ENCODE measurements around the gene ST6GALNAC5. TPM values are rescaled to one million over a fixed set of nuclear protein-coding genes. Genes with fewer than 3 reads are reported as not detected.

The ST6GALNAC5 gene
- total and polyA plus RNA-seq, 10 of the 15 experiments (the other 5 are each of a cell fraction or from before 2014, with no cell fraction given), result under 0.01 to 1.8 (median 0.07) TPM; not detected in 6

GRCh38 chr1:77089756-77090155 is 222.5 kb downstream of the ST6GALNAC5 start:
- no TSS peak for BruUV-seq (replicated peaks)
- WGBS (ENCODE audit: insufficient coverage, insufficient replicate concordance, low lambda C conversion rate, missing lambda C conversion rate), result 18% methylated on average over 2 of the region's 2 CpGs
- FAIRE-seq (no peak), ATAC-seq (no peak), DNase-seq (ENCODE audit: low read depth, low spot score) (no peak)
- Histone ChIP-seq H3K9ac (ENCODE audit: control insufficient read depth, insufficient read depth, low read length) (no peak overlapping the region), H3K4me3 (no peak overlapping the region), H2AFZ (ENCODE audit: control insufficient read depth, low read depth, low read length) (no peak overlapping the region), H3K4me2 (ENCODE audit: control insufficient read depth, insufficient read depth) (no peak overlapping the region), H4K20me1 (ENCODE audit: control insufficient read depth, insufficient read depth) (no peaks in the 10 kb centered on the region), H3K27ac (ENCODE audit: control insufficient read depth, insufficient read depth) (no peak overlapping the region), H3K9me3 (replicated peaks; ENCODE audit: control insufficient read depth, insufficient read depth, low read length) (no peaks in the 10 kb centered on the region), H3K36me3 (ENCODE audit: control insufficient read depth in 2 of 2, insufficient read depth in 2 of 2, low read length in 1 of 2) (no peaks in the 10 kb centered on the region), H3K27me3 (replicated peaks in 1 of 2; ENCODE audit: control insufficient read depth in 2 of 2, insufficient read depth in 2 of 2, low read length in 1 of 2) (no peaks in the 10 kb centered on the region), H3K79me2 (ENCODE audit: control insufficient read depth, insufficient read depth, low read length) (no peaks in the 10 kb centered on the region), H3K4me1 (ENCODE audit: control insufficient read depth, insufficient read depth, low read length) (no peaks in the 10 kb centered on the region)
- RAD21 ChIA-PET (ENCODE audit: unreplicated experiment), result no interaction called here
- intact Hi-C loops (cut with micrococcal nuclease; ENCODE audit: unreplicated experiment), result no loop called here
- TF ChIP-seq USF2 (IDR thresholded peaks at IDR 0.05; ENCODE audit: borderline replicate concordance, low read depth, low read length) (no peak), POU2F2 (IDR thresholded peaks at IDR 0.05; ENCODE audit: borderline replicate concordance, low read depth, low read length) (no peak), HCFC1 (IDR thresholded peaks at IDR 0.05; ENCODE audit: low read length) (no peak), ZBED1 (IDR thresholded peaks at IDR 0.05; ENCODE audit: borderline replicate concordance) (no peak), MYB (IDR thresholded peaks at IDR 0.05; ENCODE audit: borderline replicate concordance, low read depth, low read length) (no peak), MTA2 (IDR thresholded peaks at IDR 0.05; ENCODE audit: low read depth) (no peak)
- TF ChIP-seq, protein P1, sequence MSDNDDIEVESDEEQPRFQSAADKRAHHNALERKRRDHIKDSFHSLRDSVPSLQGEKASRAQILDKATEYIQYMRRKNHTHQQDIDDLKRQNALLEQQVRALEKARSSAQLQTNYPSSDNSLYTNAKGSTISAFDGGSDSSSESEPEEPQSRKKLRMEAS (IDR thresholded peaks at IDR 0.05; ENCODE audit: low read depth, low read length), result no peak
- SMC1A ChIA-PET (ENCODE audit: uncharacterized antibody, unreplicated experiment), result no interaction called here
- CTCF ChIA-PET, result interaction anchor here (0.6 to 0.8 kb wide), 2 partner anchors 32 to 944 kb away, joined by 3 read pairs; no protein-coding TSS in a partner anchor
- in situ Hi-C loops (cut with MboI), result no loop called here
- POLR2A ChIA-PET, result interaction anchor here (0.6 kb wide), 1 partner anchor 1956 kb away, joined by 6 read pairs; the partner anchor contains the start of gene LHX8

- Histone ChIP-seq H3K27ac (ENCODE audit: control insufficient read depth, insufficient read depth) (no peak overlapping the region), H3K4me1 (ENCODE audit: control insufficient read depth, insufficient read depth, low read length) (no peaks in the 10 kb centered on the region), H2AFZ (ENCODE audit: control insufficient read depth, low read depth, low read length) (no peak overlapping the region), H3K4me3 (no peak overlapping the region), H3K4me2 (ENCODE audit: control insufficient read depth, insufficient read depth) (no peak overlapping the region), H3K36me3 (ENCODE audit: control insufficient read depth in 2 of 2, insufficient read depth in 2 of 2, low read length in 1 of 2) (no peaks in the 10 kb centered on the region), H3K9me3 (replicated peaks; ENCODE audit: control insufficient read depth, insufficient read depth, low read length) (no peaks in the 10 kb centered on the region), H3K79me2 (ENCODE audit: control insufficient read depth, insufficient read depth, low read length) (no peaks in the 10 kb centered on the region), H4K20me1 (ENCODE audit: control insufficient read depth, insufficient read depth) (no peaks in the 10 kb centered on the region), H3K27me3 (replicated peaks in 1 of 2; ENCODE audit: control insufficient read depth in 2 of 2, insufficient read depth in 2 of 2, low read length in 1 of 2) (no peaks in the 10 kb centered on the region), H3K9ac (ENCODE audit: control insufficient read depth, insufficient read depth, low read length) (no peak overlapping the region)
- ChIA-PET POLR2A (no interaction called here), RAD21 (ENCODE audit: unreplicated experiment) (no interaction called here), CTCF (interaction anchor here (0.7 kb wide), 1 partner anchor 191 kb away, joined by 3 read pairs; no protein-coding TSS in a partner anchor), SMC1A (ENCODE audit: uncharacterized antibody, unreplicated experiment) (no interaction called here)
- DNase-seq (ENCODE audit: low read depth, low spot score) (no peak), ATAC-seq (no peak), FAIRE-seq (no peak)
- no TSS peak for BruUV-seq (replicated peaks)
- in situ Hi-C loops (cut with MboI), result no loop called here
- WGBS (ENCODE audit: insufficient coverage, insufficient replicate concordance, low lambda C conversion rate, missing lambda C conversion rate), result 47% methylated on average over 1 of the region's 1 CpG
- intact Hi-C loops (cut with micrococcal nuclease; ENCODE audit: unreplicated experiment), result no loop called here
- TF ChIP-seq NRF1 (conservative IDR thresholded peaks at IDR 0.05; ENCODE audit: low read depth, low read length) (no peak), TCF3 (IDR thresholded peaks at IDR 0.05; ENCODE audit: borderline replicate concordance, insufficient read depth, low read depth, low read length) (no peak), ATF7 (IDR thresholded peaks at IDR 0.05; ENCODE audit: low read depth) (no peak), NBN (IDR thresholded peaks at IDR 0.05) (no peak), CREB1 (IDR thresholded peaks at IDR 0.05; ENCODE audit: low read depth) (no peak), ATF3 (IDR thresholded peaks at IDR 0.05; ENCODE audit: borderline replicate concordance, extremely low read depth, low read depth, low read length) (no peak)
- TF ChIP-seq, protein P2, sequence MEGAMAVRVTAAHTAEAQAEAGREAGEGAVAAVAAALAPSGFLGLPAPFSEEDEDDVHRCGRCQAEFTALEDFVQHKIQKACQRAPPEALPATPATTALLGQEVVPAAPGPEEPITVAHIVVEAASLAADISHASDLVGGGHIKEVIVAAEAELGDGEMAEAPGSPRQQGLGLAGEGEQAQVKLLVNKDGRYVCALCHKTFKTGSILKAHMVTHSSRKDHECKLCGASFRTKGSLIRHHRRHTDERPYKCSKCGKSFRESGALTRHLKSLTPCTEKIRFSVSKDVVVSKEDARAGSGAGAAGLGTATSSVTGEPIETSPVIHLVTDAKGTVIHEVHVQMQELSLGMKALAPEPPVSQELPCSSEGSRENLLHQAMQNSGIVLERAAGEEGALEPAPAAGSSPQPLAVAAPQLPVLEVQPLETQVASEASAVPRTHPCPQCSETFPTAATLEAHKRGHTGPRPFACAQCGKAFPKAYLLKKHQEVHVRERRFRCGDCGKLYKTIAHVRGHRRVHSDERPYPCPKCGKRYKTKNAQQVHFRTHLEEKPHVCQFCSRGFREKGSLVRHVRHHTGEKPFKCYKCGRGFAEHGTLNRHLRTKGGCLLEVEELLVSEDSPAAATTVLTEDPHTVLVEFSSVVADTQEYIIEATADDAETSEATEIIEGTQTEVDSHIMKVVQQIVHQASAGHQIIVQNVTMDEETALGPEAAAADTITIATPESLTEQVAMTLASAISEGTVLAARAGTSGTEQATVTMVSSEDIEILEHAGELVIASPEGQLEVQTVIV (IDR thresholded peaks at IDR 0.05; ENCODE audit: borderline replicate concordance, partially characterized antibody), result no peak
Observed at GRCh38 chr1:77095236-77095635, 228.0 kb downstream of the ST6GALNAC5 start.
